ENCODE measurements around the gene SLC35F5.
"Not testable (repeated sequence)": the region's sequence is repeated elsewhere in the genome, so short reads cannot be mapped to it uniquely, and the experiment has no call there.

The SLC35F5 gene

GRCh38 chr2:113756355-113757137 is at the start of gene SLC35F5:
Gene SLC35F5, minus strand, starts transcription at chr2:113756642. Its CDS starts 233 bp downstream, at chr2:113756409.
- DNase-seq: peak; percentile 89

DNA sequence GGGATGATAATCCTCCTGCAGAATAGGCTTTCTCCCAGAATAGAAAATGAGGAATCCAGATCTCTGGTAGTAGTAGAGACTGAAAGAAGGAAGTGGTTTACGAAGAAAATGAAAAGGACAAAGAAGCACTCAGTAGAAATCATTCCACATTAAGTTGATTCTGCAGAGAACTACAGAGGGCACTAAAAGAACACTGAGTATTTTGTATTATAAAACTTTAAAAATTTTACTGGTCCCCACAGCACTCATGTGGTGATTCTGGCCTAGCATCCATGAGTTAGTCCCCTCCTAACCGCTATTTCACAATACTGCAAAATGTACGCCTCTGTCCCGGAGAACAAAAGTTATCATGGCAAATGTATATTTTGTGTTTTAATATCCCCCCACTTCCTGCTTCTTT is 42.9 kb upstream of the SLC35F5 start:
- DNase-seq: no peak

- no peak for DNase-seq
Measured at GRCh38 chr2:113797237-113797636, 40.8 kb upstream of the SLC35F5 start.

GRCh38 chr2:113796592-113797175 is 40.2 kb upstream of the SLC35F5 start:
- no peak for DNase-seq

DNA sequence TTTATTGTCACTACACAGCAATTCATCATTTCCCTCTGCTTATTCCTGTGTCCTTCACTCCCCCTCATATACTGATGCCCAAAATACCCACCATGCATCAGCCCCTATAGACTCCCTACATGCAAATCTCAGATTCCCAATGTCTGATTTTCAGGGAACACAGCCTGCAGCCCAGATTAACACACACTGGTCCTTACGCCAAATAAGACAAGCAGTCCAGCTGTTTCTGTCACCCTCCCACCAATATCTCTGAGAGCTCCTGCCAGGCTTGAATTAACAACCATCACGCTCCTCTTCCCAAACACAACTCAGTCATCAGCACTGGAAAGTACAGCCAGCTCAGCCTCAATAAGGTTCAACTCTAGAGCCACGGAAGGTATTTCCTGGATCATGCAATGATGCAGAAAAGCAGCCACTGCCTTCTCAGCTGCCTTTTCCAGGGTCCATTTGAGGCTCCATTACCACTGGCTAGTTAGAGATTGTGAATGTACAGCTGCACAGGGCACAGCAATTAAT is 39.0 kb upstream of the SLC35F5 start:
- no peak for DNase-seq

DNA sequence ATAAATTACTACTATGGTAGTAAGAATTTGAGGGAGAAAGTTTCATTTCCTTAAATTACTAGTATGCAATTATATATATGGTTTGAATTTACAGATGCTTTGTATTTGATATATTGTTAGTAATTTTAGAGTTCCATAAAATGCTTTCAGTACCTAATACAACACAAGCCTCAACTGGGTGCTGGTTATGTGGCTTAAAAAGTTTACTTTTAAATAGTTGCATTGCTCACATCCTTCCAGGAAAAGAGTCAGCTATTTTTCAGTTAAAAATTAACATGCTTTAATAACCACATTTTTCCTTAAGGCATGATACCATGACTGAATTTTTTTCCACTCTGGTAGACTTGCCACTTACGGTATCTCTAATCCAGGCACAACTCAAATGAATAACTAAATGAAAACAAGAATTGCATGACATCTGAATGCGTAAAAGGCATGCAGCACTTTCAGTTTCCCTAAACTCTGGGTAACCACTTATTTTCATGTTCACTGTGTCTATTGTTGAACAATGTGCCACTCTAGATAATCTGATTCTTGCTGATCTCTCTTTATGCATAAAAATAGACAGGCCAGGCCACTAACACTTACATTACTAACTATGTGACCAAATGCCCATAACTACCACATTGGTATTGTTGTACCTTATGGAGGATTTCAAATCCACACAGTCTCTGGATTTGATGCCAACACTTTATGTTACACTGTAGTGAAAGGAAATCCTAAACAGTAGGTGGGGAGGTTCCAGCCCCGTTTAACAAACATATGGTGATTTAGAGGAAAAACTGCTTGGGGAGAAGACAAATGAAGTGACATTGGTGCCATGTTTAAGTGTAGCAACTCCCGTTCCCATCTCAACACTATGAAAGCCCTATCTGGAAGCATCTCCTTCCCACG is 35.5 kb upstream of the SLC35F5 start:
- DNase-seq: no peak

DNA sequence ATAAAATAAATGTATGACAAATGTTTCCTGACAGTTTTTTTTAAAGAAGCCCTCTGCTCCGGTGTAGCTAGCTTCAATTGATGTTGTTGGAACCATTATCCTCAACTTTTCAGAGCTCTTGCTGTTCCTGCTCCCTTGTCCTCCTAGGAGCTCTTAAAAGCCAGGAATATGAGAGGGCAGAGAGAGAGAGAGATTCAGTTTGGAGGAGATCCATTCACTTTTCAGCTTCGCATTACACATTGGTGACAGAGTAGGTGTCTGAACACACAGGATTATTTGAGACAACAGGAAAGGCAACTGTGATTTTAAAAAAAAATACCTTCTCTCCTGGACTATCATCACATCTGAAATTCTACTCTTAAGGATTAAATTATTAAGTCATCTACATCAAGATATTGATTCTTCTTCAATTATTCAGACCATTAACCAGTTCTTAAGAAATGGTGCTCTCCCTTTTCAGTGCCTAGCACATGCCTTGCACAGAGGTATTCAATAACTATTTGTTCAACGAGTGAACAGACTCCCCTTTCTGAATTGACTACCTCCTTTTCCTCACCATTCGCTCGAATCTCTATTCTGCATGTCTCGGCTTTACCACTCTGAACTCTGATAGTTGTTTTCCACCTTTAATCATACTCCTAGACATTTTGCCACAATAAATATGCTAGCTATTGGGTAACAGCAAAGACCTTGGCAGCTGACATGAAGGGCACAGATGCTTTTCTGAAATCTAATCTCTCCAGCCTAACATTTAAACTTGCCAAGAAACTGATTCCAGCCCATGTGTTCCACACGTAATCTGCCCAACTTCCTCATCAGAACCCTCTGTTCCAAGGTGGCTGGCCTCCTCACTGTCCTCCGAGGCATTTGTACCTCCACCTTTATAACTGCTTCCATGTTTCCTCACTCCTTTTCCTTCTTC is 28.6 kb upstream of the SLC35F5 start:
- DNase-seq: no peak

- no peak for DNase-seq
Measured at GRCh38 chr2:113780472-113780871, 24.0 kb upstream of the SLC35F5 start.

DNA sequence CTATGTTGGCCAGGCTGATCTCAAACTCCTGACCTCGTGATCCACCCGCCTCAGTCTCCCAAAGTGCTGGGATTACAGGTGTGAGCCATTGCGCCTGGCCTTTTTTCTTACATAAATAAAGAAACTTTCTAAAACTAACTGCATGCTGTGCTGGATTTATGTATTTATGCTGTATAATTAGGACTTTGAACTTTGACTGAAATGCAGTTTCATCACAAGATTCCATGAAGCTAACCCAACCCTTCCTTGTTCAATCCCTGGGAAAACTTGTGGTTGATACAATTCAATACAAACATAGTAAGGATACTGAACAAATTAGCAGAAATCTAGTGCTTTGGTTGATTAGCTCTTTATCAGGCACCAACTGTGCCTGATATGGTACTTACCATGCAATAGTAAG is 20.9 kb upstream of the SLC35F5 start:
- DNase-seq: no peak

GRCh38 chr2:113776949-113777348 is 20.5 kb upstream of the SLC35F5 start:
- DNase-seq: no peak

DNA sequence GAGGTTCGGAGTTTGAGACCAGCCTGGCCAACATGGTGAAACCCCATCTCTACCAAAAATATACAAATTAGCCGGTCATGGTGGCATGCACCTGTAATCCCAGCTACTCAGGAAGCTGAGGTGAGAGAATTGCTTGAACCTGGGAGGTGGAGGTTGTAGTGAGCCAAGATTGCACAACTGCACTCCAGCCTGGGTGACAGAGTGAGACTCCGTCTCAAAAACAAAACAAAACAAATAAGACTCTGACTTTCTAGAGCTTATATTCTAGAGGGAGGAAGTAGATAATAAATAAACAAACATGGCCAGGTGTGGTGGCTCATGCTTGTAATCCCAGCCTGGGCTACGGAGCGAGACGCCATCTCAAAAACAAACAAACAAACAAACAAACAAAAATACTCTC is 18.2 kb upstream of the SLC35F5 start:
- not testable (repeated sequence) for DNase-seq

- DNase-seq: no peak
Measured at GRCh38 chr2:113770929-113771328, 14.5 kb upstream of the SLC35F5 start.

DNA sequence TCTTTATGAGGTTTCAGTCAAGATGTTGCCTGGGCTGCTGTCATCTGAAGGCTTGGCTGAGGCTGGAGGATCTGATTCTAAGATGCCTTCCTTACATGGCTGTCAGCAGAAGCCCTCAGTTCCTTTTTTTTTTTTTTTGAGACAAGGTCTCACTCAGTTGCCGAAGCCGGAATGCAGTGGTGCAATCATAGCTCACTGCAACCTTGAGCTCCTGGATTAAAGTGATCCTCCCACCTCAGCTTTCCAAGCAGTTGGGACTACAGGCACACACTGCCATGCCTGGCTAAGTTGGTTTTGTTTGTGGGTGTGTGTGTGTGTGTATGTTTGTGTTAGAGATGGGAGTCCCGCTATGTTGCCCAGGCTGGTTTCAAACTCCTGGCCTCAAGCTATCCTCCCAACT is 13.1 kb upstream of the SLC35F5 start:
- no peak for DNase-seq

GRCh38 chr2:113768770-113769169 is 12.3 kb upstream of the SLC35F5 start:
- no peak for DNase-seq

DNA sequence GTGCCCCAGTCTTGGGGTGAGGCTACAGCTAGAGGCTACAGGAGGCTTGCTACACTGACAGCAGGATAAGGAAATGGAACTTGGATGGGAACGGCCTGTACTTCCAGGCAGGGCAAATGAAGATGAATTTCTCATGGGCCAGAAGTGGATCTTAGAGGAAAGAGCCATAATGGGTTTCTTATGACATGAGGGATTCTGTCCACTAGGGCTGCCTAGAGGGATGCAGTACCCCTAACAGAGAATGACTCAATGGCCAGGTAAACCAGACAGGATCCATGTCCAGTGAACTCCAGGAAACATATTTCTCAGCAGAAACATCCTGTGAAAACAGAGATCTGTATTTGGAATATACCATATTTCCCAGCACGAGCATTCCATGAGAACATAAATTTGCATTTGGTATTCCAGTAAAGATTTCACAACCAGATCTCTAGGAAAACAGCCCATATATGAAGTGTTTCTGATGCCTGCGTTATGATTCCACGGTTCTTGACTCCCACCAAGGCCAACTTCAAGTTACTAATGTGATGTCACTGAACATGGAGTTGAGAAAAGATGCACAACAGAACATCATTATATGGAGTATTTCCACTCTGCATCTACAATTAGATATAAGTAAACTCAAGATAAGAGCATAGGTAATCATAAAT is 11.5 kb upstream of the SLC35F5 start:
- no peak for DNase-seq

- DNase-seq: no peak
Measured at GRCh38 chr2:113765276-113765675, 8.8 kb upstream of the SLC35F5 start.

DNA sequence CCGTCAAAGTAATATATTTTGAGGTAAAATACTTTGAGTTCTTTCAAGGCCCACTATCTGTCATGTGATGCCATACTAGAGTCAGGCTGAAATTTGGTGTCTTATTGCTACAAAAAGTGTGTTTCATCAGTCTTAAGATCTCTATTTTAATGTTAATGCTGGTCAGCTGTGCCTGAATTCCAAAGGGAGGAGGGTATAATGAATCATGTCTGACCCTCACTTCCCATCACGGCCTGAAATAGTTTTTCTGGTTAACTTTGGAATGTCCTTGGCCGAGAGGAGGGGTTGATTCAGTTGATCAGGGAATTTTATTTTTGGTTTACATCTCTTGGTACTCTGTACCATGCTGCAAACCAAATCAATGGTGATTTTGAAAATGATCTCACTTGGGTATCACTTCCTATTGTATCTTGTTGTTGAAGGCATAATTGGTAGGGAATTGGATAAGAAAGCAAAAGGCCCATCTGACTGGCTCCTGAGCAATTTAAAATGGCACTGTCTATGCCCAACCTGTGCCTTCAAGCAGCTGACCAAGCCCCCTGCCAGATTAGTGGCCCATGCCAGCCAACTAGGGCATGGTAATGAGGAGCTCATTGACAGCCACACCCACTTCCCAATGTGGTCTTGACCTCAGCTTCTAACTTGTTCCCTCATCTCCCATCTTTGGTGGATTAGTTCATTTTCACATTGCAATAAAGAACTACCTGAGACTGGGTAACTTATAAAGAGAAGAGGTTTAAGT is 6.1 kb upstream of the SLC35F5 start:
- DNase-seq: no peak

DNA sequence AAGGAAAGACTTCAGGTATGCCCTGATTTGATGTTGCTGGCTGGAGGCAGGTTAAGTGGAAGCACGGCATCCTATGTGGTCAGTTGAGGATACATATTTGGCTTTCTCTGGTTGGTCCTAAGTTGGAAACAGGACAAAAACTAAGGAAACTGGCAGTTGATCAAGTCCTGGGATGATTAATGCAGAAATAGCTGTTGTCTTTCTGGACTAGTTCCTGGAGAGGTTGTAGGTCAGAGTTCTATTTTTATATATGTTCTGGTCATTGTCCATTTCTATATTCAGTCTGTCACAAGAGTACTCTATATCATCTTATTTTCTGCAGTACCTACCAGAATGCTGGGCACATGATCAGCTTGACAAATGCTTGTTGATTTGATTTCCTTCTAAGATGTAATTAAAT is 4.0 kb upstream of the SLC35F5 start:
- DNase-seq: no peak

DNA sequence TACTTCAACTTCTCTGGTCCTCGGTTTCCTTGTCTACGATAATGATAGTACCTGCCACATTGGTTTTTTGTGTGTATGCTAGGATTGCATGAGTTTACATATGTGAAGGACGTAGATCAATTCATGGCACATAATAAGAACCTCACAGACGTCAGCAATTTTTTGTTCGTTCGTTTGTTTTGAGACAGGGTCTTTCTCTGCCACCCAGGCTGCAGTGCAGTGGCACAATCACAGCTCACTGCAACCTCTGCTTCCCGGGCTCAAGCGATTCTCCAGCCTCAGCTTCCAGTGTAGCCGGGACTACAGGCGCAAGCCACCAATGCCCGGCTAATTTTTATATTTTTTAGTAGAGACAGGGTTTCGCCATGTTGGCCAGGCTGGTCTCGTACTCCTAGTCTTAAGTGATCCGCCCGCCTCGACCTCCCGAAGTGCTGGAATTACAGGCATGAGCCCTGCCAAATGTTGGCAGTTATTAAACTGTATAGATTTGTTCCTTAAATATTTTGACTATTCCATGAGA is 756 bp upstream of the SLC35F5 start:
- no peak for DNase-seq

- DNase-seq: no peak
Measured at GRCh38 chr2:113755835-113756354, 547 bp downstream of the SLC35F5 start.

All from CD4-positive, alpha-beta T cell treated with Interleukin-4 for 4 hours (primary cell).